ENCODE results near the gene LSM3.

DNA sequence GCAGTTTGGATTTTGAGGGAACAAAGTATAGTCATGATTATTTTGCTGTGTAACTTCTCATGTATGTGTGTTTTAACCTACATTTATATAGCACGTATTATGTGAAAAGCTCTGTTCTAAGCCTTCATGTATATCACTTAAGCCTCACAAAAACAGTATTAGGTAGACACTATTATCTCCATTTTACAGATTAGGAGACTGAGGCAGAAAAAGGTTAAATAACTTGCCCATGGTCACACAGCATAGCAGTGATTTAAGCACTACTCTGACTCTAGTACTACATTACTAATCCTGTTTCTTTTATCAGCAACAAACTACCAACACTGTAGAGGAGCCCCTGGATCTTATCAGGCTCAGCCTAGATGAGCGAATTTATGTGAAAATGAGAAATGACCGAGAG is 2.6 kb downstream of the LSM3 start:
- TF ChIP-seq, protein P1, sequence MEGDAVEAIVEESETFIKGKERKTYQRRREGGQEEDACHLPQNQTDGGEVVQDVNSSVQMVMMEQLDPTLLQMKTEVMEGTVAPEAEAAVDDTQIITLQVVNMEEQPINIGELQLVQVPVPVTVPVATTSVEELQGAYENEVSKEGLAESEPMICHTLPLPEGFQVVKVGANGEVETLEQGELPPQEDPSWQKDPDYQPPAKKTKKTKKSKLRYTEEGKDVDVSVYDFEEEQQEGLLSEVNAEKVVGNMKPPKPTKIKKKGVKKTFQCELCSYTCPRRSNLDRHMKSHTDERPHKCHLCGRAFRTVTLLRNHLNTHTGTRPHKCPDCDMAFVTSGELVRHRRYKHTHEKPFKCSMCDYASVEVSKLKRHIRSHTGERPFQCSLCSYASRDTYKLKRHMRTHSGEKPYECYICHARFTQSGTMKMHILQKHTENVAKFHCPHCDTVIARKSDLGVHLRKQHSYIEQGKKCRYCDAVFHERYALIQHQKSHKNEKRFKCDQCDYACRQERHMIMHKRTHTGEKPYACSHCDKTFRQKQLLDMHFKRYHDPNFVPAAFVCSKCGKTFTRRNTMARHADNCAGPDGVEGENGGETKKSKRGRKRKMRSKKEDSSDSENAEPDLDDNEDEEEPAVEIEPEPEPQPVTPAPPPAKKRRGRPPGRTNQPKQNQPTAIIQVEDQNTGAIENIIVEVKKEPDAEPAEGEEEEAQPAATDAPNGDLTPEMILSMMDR (IDR thresholded peaks at IDR 0.05): no peak
- TF ChIP-seq POLR2A (IDR thresholded peaks at IDR 0.05): no peak
